GM12864 (cell line): ENCODE results near the gene TFEC.
A peak's percentile ranks its signal among the peaks of the same experiment; 100 is the strongest.

ENCODE experiments used
- DNase-seq: peaks from one replicate; pipeline ENCODE4 v3.0.0-alpha.2; 2011; ENCODE audit warnings: low read depth
- H3K4me3 ChIP-seq: 2 replicates; pipeline ENCODE4 v1.5.1; 2011; ENCODE audit warnings: mild to moderate bottlenecking, low read depth, low read length, control low read depth
- TF ChIP-seq, protein P1 (sequence below): IDR thresholded peaks from 2 replicates; pipeline ENCODE4 v1.5.1; 2011; ENCODE audit warnings: low read depth, mild to moderate bottlenecking, moderate library complexity, low read length, control low read depth, inconsistent platforms; ENCODE audit errors: missing control alignments

The TFEC gene

DNA sequence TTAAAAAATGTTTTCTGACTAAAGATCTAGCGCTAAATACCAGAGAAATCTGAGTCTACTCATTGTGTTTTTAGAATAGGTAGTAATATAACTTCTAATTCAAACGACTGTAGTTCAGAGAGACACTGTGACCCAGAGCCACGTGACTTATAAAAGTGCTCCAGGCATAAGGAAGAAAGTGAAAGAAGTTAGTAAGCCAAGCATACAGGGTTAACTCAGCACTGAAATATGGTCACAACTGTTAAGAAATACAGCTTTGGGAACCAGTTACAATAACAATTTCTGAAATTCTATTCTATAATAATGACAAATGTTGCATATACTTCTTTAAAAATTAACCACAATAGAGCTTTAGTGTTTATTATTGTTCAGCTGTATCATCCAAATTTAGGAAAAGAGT is 119.1 kb downstream of the TFEC start:
- no peak for DNase-seq
- H3K4me3 ChIP-seq, result no peak overlapping the region
- TF ChIP-seq, protein P1, sequence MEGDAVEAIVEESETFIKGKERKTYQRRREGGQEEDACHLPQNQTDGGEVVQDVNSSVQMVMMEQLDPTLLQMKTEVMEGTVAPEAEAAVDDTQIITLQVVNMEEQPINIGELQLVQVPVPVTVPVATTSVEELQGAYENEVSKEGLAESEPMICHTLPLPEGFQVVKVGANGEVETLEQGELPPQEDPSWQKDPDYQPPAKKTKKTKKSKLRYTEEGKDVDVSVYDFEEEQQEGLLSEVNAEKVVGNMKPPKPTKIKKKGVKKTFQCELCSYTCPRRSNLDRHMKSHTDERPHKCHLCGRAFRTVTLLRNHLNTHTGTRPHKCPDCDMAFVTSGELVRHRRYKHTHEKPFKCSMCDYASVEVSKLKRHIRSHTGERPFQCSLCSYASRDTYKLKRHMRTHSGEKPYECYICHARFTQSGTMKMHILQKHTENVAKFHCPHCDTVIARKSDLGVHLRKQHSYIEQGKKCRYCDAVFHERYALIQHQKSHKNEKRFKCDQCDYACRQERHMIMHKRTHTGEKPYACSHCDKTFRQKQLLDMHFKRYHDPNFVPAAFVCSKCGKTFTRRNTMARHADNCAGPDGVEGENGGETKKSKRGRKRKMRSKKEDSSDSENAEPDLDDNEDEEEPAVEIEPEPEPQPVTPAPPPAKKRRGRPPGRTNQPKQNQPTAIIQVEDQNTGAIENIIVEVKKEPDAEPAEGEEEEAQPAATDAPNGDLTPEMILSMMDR, result no peak

DNA sequence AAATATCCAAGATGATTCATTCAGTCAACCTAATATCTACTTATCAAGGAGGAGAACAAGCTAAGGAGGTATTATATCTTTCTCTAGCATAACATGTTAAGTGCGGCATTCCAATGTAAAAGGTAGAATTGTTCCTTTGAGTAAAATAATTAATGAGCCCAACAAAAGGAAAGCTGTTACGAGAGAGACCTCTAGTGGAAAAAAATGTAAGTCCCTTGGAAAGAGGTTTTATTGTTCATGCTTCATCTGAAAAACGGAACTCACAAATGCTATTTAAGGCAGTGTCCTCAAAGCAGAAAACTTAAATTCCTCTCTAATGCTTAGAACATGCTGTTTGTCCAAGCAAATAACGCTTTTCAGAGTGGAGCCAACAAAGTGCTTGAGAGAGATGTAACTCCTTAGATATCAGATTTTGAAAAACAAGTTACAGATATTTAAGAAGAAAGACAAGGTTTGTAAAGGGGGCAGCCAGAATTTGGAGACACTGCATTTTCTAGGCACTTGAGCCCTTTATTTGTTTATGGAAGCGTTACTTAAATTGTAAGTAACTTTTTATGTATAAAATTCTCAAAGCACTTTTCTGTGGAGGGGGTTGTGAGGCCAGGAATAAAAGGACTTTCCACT is 119.9 kb downstream of the TFEC start:
- no peak overlapping the region for H3K4me3 ChIP-seq
- peak; percentile 7 for DNase-seq
- TF ChIP-seq, protein P1, result peak; percentile 47

DNA sequence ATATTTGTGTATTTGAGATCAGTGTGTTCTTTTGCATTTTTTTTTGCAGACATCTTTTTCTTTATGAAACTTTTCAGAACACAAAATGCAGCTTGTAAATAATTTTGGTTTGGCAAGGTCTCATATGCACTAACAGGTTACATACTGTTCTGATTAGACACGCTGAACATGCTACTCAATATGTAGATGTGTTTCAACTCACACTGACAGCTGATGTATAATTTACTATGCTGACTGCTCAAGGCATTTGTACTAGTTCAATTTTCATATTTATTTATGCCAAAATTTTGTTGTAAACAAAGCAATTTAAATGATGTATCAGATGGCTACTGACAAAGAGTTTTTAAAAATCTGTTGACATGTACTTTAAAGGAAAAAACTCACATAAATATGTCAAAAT is 123.8 kb downstream of the TFEC start:
- no peak for DNase-seq
- TF ChIP-seq, protein P1, result no peak
- H3K4me3 ChIP-seq, result no peak overlapping the region

DNA sequence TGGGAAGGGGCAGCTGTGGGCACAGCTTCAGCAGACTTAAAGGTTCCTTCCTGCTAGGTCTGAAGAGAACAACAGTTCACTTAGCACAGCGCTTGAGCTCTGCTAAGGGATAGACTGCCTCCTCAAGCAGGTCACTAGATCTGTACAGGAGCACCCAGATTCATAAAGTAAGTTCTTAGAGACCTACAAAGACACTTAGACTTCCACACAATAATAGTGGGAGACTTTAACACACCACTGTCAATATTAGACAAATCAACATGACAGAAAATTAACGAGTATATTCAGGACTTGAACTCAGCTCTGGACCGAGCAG is 140.9 kb downstream of the TFEC start:
- DNase-seq, result no peak
- TF ChIP-seq, protein P1, result no peak
- no peak overlapping the region for H3K4me3 ChIP-seq

DNA sequence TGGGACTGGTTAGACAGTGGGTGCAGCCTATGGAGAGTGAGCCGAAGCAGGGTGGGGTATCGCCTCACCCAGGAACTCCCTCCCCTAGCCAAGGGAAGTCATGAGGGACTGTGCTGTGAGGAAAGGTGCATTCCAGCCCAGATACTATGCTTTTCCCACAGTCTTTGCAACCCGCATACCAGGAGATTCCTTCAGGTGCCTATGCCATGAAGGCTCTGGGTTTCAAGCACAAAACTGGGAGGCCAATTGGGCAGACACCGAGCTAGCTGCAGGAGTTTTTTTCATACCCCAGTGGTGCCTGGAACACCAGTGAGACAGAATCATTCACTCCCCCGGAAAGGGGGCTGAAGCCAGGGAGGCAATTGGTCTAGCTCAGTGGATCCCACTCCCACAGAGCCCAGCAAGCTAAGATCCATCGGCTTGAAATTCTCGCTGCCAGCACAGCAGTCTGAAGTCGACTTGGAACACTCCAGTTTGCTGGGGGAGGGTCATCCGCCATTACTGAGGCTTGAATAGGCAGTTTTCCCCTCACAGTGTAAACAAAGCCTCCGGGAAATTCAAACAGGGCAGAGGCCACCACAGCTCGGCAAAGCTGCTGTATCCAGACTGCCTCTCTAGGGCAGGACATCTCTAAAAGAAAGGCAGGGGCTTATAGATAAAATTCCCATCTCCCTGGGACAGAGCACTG is 141.4 kb downstream of the TFEC start:
- no peak for DNase-seq

DNA sequence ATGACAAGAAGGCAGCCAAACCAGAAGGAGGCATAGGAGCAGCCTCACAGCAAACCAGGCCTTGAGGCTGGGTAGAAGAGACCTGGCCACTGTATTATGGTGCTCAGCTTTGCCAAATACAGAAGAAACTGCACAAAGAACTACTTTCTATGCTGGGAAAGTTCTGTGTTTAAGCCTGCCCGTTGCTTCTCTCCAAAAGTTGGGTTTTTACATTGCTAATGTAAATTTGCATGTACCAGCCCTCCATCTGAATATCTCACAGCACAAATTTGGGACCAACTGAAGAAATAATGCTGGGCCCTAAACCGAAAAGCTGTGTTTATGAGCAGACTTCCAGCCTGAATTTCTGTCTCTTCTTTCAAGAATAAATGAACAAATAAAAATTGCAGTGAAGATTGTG is 145.0 kb downstream of the TFEC start:
- TF ChIP-seq, protein P1, result no peak
- no peak for DNase-seq
- no peak overlapping the region for H3K4me3 ChIP-seq

More for the DNA sequence above, 141.4 kb downstream of the TFEC start:
- no peak overlapping the region for H3K4me3 ChIP-seq
- TF ChIP-seq, protein P1, result no peak
